ENCODE results near the gene LYSMD4.

LYSMD4 gene

GRCh38 chr15:99706557-99707303 lies 26.5 kb downstream of the LYSMD4 start:
- DNase-seq (ENCODE audit: low spot score) = no peak

- no peak for DNase-seq (ENCODE audit: low spot score)
Observed at GRCh38 chr15:99704444-99704838, 28.8 kb downstream of the LYSMD4 start.

GRCh38 chr15:99703603-99704443 lies 29.4 kb downstream of the LYSMD4 start:
- DNase-seq (ENCODE audit: low spot score) = no peak

- DNase-seq (ENCODE audit: low spot score) = no peak
Observed at GRCh38 chr15:99702895-99703602, 30.2 kb downstream of the LYSMD4 start.

GRCh38 chr15:99696096-99696495 lies 37.1 kb downstream of the LYSMD4 start:
- no peak for DNase-seq (ENCODE audit: low spot score)

- DNase-seq (ENCODE audit: low spot score) = no peak
Observed at GRCh38 chr15:99692825-99693224, 40.4 kb downstream of the LYSMD4 start.

- DNase-seq (ENCODE audit: low spot score) = no peak
Observed at GRCh38 chr15:99686290-99686689, 46.9 kb downstream of the LYSMD4 start.

GRCh38 chr15:99683000-99683670 lies 50.1 kb downstream of the LYSMD4 start:
- no peak for DNase-seq (ENCODE audit: low spot score)

GRCh38 chr15:99682455-99682854 lies 50.8 kb downstream of the LYSMD4 start:
- no peak for DNase-seq (ENCODE audit: low spot score)

GRCh38 chr15:99681990-99682389 lies 51.2 kb downstream of the LYSMD4 start:
- DNase-seq (ENCODE audit: low spot score) = no peak

- no peak for DNase-seq (ENCODE audit: low spot score)
Observed at GRCh38 chr15:99680276-99680675, 53.0 kb downstream of the LYSMD4 start.

- no peak for DNase-seq (ENCODE audit: low spot score)
Observed at GRCh38 chr15:99677540-99678134, 55.6 kb downstream of the LYSMD4 start.

Measured in left forelimb (tissue), 1 donor.